Neural cell (in vitro differentiated cells): ENCODE measurements around the gene C2CD2L.

Experiments used
- CTCF ChIP-seq: fragments of 450-650 bp; IDR thresholded peaks from 2 replicates; pipeline ENCODE4 v1.5.1; 2014; ENCODE audit warnings: antibody characterized with exemption, mild to moderate bottlenecking, moderate library complexity; ENCODE audit not compliant: poor library complexity, severe bottlenecking
- EZH2 ChIP-seq: fragments of 200-600, 300-800 bp; shearing (Covaris generic), sonication (generic); IDR thresholded peaks from 2 replicates; pipeline ENCODE4 v1.6.1; 2014; ENCODE audit warnings: antibody characterized with exemption, low read length, borderline replicate concordance, mild to moderate bottlenecking; ENCODE audit not compliant: insufficient read depth, poor library complexity, severe bottlenecking
- MXI1 ChIP-seq: fragments of 450-650 bp; conservative IDR thresholded peaks from 2 replicates; pipeline ENCODE4 v1.6.1; 2014; ENCODE audit warnings: antibody characterized with exemption, mild to moderate bottlenecking; ENCODE audit not compliant: poor library complexity, severe bottlenecking
- TF ChIP-seq, protein P1 (sequence below): IDR thresholded peaks from 2 replicates; pipeline ENCODE4 v1.6.1; 2012; ENCODE audit warnings: borderline replicate concordance

DNA sequence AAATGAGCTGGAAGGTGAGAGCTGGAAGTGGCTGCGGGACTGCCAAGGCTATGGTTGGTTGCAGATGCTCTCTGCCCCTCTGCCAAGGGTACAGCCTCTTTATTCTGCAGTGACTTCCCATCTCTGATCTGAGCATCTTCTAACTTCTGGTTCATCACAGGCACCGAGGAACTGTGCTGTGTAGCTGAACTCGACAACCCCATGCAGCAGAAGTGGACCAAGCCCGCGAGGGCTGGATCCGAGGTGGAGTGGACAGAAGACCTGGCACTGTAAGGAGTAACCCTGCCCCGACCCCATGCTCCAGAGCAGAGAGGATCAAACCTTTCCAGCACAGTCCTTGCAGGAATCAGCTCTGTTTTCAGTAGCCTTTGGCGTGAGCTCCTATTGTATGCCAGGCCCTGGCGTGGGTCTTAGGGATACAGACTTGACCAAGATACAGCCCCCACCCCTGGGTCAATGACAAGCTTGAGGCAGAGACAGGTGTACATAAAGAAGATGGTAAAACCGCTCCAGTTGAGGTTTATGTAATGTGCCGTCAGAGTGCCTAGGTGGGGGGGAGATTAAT, 4.3 kb downstream of the C2CD2L start:
- TF ChIP-seq EZH2: no peak
- TF ChIP-seq, protein P1, sequence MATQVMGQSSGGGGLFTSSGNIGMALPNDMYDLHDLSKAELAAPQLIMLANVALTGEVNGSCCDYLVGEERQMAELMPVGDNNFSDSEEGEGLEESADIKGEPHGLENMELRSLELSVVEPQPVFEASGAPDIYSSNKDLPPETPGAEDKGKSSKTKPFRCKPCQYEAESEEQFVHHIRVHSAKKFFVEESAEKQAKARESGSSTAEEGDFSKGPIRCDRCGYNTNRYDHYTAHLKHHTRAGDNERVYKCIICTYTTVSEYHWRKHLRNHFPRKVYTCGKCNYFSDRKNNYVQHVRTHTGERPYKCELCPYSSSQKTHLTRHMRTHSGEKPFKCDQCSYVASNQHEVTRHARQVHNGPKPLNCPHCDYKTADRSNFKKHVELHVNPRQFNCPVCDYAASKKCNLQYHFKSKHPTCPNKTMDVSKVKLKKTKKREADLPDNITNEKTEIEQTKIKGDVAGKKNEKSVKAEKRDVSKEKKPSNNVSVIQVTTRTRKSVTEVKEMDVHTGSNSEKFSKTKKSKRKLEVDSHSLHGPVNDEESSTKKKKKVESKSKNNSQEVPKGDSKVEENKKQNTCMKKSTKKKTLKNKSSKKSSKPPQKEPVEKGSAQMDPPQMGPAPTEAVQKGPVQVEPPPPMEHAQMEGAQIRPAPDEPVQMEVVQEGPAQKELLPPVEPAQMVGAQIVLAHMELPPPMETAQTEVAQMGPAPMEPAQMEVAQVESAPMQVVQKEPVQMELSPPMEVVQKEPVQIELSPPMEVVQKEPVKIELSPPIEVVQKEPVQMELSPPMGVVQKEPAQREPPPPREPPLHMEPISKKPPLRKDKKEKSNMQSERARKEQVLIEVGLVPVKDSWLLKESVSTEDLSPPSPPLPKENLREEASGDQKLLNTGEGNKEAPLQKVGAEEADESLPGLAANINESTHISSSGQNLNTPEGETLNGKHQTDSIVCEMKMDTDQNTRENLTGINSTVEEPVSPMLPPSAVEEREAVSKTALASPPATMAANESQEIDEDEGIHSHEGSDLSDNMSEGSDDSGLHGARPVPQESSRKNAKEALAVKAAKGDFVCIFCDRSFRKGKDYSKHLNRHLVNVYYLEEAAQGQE: no peak
- TF ChIP-seq CTCF: no peak
- TF ChIP-seq MXI1: no peak
